GM21528 (cell line): ENCODE results near the gene DIP2A.

Experiments
- ATAC-seq: cut with Tn5 transposase; IDR thresholded peaks from one replicate; pipeline ENCODE4 v1.9.1; 2021; ENCODE audit warnings: mild to moderate bottlenecking, moderate library complexity; ENCODE audit not compliant: unreplicated experiment, low FRiP score

The DIP2A gene

GRCh38 chr21:46480466-46480865, 21.8 kb downstream of the DIP2A start:
- ATAC-seq: no peak

- ATAC-seq: no peak
These were observed 23.6 kb downstream of the DIP2A start for GRCh38 chr21:46482225-46482845.

- ATAC-seq: no peak
These were observed 24.1 kb downstream of the DIP2A start for GRCh38 chr21:46482846-46483231.

GRCh38 chr21:46483300-46484295, 24.9 kb downstream of the DIP2A start:
- ATAC-seq: no peak

- ATAC-seq: no peak
These were observed 27.9 kb downstream of the DIP2A start for GRCh38 chr21:46486481-46487126.

DNA sequence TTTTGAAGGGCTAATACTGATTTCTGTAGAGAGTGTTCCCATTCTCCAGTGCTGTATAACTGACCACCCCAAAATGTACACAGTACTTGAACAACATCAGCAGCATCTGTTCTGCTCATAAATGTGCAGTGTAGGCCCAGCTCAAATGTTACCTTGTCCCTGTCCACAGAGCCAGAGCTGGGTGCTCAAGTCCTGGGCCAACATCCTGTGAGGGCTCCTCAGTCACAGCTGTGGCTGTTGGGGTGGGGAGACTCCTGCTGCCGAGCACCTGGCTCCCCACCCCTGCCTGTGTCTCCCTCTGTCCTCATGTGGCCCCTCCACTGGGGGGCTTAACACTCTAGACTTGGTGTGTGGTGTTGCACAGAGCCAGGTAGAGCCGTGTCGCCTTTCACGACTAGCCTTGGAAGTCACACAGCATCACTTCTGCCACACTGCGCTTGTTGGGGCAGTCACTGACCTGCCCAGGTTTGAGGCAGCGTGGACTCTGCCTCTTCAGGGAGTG, 30.5 kb downstream of the DIP2A start:
- no peak for ATAC-seq

DNA sequence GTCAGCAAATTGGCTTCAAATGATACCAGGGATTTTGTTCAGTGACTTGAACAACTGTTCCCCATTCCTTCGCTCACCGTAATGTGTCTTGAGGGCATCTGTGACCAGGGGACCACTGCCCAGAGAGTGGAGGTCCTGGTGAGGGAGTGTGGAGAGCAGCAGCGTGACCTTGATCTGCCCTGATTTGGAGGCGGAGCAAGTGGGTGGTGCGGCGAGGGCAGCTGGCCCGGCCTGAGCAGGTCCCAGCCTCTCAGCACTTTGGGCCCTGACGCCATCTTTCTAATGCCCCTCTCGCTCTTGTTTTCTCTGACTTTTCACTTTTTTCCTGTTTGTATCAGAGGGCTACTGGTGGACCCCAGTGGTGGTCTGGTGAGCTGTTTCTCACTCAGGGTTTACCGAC, 31.1 kb downstream of the DIP2A start:
- no peak for ATAC-seq

DNA sequence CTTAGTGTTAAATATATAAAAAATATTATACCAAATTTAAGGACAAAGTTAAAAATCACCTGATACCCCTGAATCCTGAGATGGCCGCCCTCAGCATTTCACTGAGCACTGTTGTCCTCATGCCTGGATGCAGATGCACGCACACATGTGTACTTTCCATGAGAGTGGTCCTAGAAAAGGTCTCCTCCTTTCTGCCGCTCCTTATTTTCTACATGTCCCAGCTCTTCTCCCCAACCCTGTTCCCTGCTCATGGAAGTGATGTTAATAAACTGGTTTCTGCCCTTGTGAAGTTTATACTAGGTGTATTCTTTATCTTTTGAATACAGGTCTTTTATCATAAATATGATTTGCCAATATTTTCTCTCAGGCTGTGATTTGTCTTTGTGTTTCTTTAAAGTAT, 32.9 kb downstream of the DIP2A start:
- no peak for ATAC-seq

DNA sequence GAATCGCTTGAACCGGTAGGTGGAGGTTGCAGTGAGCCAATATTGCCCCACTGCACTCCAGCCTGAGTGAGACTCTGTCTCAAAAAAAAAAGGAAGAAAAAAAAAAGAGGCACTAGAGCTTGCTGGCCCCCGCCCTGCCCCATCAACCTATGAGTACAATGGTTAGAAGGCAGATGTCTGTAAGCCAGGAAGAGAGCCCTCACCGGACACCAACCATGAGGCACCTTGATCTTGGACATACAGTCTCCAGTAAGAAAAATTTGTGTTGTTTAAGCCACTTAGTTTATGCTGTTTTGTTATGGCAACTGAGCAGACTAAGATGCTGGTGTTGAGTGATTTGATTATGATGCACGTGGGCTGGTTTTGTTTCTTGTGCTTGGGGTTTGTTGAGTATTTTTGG, 34.2 kb downstream of the DIP2A start:
- no peak for ATAC-seq

DNA sequence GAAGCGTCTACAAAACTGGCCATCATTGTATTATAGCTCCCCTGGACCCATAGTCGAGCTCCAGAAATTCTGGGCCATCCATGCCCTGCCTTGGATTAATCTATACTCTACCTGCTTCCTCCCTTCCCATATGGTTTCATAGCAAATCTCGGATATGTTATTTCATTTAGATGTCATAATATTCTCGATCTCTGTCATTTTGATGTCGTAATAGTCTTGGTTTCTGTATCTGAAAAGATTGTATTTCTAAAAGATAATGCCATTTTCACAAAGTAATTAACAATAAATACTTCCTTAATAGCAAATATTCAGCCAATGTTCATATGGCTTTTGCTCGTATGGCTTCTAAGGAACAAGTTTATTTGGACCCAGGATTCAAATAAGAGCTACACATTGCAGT, 35.1 kb downstream of the DIP2A start:
- ATAC-seq: no peak

DNA sequence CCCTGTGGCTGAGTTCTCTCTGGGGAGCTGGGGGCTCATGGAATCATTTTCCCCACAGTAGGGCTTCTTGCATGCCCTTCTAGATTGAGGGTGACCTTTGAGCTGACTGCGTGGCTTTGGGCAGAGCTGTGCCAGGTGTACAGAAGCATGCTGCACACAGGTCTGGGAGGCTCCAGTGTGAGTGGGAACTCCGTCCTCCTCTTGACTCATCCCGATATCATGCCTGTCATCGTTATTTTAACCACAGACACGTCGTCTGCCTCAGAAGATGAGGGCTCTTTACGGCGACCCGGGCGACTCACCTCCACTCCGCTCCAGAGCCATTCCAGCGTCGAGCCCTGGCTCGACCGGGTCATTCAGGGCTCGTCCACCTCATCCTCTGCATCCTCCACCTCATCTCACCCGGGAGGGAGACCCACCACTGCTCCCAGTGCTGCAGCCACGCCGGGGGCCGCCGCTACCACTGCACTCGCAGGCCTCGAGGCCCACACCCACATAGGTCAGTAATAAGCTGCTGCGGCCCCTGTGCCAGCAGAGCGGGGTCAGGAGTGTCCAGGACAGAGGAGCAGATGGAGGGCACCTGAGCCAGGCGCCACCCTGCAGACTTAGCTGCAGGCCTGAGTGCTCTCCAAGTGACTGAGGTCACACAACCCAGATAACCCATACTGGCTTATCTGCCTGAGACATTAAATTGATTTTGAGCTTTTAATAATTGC, 39.8 kb downstream of the DIP2A start:
- no peak for ATAC-seq

DNA sequence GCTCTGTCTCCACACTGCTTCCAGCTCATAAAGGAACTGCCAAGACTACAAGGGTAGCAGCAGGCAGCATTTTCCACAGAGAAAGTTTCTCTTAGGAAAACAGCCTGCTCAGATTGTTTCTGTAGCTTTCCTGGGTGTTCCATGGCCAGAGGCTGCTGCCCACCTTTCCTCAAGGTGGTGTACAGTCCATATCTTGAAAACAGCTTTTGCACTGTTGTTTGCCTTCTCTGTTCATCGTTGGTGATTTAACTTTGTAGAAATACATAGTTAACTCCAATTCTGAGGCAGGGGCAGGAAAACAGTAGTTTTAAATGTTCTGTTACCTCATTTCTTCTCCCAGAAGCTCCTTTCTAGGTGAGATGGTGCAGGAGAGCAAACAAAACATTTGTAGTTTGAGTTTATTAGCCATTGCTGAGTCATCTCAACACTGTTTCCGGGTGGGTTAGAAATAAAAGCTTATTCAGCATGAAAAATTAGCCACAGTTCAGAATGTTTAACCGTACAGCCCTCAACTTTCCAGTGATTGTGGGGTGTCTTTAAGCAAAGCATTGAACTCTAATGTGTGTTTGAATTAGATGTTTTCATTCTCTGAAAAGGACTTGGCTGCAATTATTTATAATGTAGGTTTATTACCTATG, 41.7 kb downstream of the DIP2A start:
- no peak for ATAC-seq

GRCh38 chr21:46503922-46504550, 45.3 kb downstream of the DIP2A start:
- no peak for ATAC-seq

- no peak for ATAC-seq
These were observed 46.0 kb downstream of the DIP2A start for GRCh38 chr21:46504666-46505065.

- no peak for ATAC-seq
These were observed 48.9 kb downstream of the DIP2A start for GRCh38 chr21:46507562-46507961.

DNA sequence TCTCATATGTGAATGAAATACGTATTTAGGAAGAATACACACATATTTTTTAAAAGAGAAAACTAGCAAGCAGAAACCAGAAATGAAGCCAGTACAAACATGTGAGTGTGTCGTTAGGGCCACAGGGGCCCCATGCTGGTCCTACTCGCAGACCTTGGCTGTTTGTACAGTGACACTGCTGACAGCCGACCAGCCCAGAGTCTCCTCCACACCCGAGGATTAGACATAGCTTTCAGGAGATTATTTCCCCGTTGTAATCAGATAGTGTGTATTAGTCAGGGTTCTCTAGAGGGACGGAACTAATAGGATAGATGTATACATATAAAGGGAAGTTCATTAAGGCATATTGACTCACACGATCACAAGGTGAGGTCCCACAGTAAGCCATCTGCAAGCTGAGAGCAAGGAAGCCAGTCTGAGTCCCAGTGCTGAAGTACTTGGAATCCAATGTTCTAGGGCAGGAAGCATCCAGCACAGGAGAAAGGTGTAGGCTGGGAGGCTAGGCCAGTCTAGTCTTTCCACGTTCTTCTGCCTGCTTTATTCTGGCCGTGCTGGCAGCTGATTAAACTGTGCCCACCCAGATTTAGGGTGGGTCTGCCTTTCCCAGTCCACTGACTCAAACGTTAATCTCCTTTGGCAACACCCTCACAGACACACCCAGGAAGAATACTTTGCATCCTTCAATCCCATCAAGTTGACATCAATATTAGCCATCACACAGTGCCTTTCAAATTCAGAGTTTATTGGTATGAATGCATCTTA, 51.2 kb downstream of the DIP2A start:
- ATAC-seq: no peak

- no peak for ATAC-seq
These were observed 56.4 kb downstream of the DIP2A start for GRCh38 chr21:46515109-46515508.

DNA sequence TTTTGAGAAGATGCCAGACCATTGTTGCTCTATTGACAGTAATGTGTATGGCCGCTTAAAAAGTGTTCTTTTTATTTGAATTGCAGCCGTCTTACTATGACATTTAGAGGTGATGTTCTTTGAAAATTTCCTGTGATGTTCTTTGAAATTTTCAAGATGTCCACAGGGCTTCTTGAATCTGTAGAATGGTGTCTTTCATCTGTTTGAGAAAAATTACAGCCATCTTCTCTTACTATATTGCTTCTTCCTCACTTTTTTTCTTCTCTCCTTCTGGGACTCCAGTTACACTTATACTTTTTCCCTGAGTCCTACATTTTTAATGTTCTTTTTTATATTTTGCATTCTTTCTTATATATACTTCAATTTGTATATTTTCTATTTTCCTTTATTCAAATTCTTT, 57.4 kb downstream of the DIP2A start:
- ATAC-seq: no peak

- ATAC-seq: no peak
These were observed 58.7 kb downstream of the DIP2A start for GRCh38 chr21:46517361-46517760.
